HG03565 (cell line): ENCODE measurements around the gene CREB5.

Source experiments
- ATAC-seq: cut with Tn5 transposase; IDR thresholded peaks from one replicate; pipeline ENCODE4 v1.9.1; 2021; ENCODE audit warnings: mild to moderate bottlenecking, moderate library complexity; ENCODE audit not compliant: unreplicated experiment

Gene CREB5

DNA sequence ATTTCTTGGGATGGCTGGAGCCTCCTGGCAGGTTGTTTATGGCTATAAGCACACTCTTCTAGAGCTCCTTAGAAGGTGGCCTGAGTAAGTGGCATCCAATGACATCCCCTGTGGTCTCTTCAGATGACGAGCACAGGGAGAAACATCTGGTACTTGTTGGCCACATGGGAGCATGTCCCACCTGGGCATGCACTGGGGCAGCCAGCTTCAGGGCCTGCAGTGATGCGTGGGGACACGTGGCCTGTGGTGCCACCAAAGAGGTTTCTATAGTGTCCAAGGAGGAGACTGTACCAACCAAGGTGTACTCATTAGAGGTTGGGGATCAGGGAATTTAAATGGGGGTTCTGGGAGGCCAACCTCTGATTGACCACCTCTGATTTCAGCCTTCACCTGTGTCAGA, 420.4 kb downstream of the CREB5 start:
- no peak for ATAC-seq

DNA sequence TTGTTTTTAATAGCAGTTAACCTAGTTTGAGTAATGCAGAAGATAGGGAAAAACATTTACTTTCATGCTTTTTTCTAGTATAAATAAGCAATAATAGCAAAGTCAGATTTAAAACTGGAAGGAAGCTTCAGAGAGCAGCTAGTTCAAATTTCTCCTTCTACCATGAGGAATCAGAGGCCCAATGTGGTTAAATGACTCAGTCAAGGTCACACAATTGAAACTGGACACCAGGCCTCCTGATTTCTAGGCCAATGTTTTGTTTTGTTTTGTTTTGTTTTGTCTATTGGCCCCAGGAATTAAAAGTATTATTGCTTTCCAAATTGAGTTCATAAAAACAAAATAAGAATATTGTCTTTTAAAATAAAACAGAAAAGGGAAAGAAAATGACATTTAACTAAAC, 423.5 kb downstream of the CREB5 start:
- ATAC-seq, result no peak

DNA sequence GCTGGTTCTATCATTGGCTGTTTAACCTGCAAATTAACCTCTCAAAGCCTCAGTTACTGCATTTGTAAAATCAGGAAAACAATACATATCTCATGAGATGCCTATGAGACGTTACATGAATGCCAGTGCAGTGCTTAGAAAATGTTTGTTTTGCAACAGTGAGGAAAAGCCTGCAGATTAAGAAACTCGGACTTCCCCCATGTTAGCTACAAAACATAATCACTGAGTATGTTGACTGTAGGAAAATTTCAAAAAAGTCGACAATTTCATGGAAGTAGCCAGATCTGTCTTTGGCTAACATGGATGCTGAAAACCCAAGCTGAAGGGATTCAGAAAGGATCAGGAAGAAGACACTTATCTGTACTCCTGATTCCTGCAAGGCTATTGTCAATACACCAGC, 424.4 kb downstream of the CREB5 start:
- ATAC-seq, result no peak

DNA sequence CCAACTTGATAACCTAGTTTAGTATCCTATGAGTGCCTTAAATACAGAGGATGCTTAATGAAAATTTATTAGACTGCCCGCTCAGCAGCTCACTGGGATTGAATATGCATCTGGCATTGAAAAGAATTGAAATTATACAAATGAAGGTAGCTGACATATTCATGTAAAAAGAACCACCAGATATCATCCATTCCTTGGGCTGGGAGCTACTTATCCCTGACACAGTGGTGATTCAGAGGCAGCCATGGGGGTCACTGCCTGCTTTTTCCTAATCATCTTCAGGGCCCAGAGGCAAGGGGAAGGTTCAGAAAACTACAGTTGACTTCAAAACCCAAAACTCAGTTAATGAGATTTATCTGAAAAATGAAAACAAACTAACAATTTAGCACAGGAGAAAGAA, 424.9 kb downstream of the CREB5 start:
- ATAC-seq, result no peak

- ATAC-seq, result no peak
Observed at GRCh38 chr7:28840592-28840995, 428.3 kb downstream of the CREB5 start.

GRCh38 chr7:28841766-28842165, 429.4 kb downstream of the CREB5 start:
- no peak for ATAC-seq

DNA sequence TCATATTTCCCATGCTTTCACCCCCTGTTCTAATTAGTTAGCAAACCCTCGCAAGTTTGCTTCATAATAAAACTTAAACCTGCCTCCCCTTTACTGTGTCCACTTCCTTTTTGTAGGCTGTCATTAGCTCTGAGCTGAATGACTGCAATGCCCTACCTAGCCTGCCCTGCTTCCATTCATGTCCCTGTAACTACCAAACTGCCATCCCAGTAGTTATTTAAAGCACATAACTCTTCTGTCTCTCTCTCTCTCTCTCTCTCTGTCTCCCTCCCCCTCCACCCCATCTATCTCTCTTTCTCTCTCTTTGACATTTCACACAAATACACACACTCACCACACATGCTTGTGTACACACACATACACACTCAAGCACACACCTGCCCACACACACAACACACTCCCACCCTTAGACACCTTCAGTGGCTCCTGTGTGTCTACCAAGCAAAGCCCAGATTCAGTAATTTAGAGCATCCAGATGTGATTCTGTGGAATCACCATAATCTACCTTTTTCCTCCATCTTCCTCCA, 430.5 kb downstream of the CREB5 start:
- no peak for ATAC-seq

GRCh38 chr7:28845106-28845505, 432.8 kb downstream of the CREB5 start:
- ATAC-seq, result no peak

GRCh38 chr7:28847176-28847575, 434.9 kb downstream of the CREB5 start:
- ATAC-seq, result no peak

DNA sequence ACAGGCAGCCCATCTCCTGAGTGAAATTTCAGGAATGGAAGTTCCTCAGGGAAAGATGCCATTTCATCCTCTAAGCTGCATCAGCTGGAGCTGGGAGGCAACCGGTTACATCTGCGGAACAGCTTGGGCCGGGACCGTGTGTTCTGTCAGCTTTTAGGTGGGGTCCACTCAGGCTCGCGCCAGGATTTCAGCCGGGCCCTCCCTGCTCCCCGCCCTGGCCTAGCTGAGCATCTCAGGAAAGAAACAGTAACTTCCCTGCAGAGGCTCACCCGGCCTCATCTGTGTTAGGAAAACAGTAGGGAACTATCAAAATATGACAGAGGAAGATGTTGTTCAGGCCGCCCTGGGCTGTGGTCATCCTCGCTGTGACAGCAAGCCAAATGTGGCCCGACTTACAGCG, 435.4 kb downstream of the CREB5 start:
- ATAC-seq, result no peak

DNA sequence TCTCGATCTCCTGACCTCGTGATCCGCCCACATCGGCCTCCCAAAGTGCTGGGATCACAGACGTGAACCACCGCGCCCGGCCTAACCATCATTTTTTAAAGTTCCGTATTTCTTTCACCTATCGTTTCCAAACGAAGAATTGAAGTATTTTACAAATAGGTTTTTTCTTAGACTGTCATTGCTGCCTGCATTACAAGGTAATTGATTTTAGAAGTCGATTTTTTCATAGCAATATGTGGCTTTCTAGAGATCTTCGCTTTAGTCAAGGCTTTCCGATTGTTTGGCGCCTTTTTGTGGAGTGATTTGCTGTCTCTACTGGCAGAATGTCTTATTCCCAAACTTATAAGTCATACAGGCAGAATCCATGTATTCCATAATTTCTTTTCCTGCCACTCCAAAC, 436.6 kb downstream of the CREB5 start:
- ATAC-seq, result no peak

DNA sequence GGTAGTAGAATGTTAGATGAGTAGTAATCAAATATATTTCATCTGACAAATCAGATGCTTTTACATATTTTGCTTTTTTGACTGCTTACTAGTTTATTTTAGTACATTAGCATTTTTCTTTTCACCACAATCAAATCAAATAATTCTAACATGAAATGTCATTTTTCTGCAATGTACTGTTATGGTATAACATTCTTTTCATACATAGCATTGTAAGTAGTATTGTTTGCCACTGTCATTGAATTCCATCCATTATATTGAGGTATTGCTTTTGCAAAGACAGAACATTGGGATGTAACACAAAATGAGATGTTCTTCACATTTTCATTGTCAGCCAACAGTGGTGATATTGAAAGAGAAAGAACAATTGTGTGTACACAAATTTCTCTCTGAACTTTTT, 438.4 kb downstream of the CREB5 start:
- ATAC-seq, result no peak

GRCh38 chr7:28853150-28853549, 440.8 kb downstream of the CREB5 start:
- ATAC-seq, result no peak

GRCh38 chr7:28853834-28854749, 441.8 kb downstream of the CREB5 start:
- ATAC-seq, result peak; percentile 94

DNA sequence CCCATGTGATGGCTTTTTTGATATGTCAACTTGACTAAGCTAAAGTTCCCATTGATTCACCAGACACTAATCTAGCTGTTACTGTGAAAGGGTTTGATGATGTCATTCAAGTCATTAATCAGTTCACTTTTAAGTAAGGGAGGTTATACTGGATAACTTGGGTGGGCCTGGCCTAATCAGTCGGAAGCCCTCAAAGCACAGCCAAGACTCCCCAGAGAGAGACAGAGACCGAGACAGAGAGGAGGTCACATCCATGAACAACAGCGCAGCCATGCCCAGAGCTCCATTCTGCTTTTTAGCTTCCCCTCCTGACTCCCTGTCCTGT, 442.4 kb downstream of the CREB5 start:
- no peak for ATAC-seq

GRCh38 chr7:28855538-28856217, 443.4 kb downstream of the CREB5 start:
- no peak for ATAC-seq

GRCh38 chr7:28856656-28857055, 444.3 kb downstream of the CREB5 start:
- ATAC-seq, result no peak

GRCh38 chr7:28858206-28858605, 445.9 kb downstream of the CREB5 start:
- no peak for ATAC-seq

DNA sequence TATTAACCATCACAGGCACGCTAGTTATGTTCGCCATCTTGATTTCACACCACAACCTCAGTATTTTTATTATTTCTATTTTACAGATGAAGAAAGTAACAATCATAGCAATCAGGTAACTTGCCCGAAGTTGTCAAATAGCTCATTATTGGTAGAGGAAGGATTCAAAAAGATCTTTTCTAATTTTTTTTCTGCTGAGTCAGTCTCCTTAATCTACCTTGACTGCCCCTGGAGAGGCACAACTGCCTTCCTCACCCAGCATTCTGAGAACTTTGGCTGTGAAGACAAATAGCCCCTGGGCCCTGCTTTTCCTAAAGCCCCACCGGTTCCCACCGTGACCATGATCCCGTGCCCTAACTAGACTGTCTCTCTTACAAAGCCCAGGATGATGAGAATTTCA, 446.6 kb downstream of the CREB5 start:
- no peak for ATAC-seq

DNA sequence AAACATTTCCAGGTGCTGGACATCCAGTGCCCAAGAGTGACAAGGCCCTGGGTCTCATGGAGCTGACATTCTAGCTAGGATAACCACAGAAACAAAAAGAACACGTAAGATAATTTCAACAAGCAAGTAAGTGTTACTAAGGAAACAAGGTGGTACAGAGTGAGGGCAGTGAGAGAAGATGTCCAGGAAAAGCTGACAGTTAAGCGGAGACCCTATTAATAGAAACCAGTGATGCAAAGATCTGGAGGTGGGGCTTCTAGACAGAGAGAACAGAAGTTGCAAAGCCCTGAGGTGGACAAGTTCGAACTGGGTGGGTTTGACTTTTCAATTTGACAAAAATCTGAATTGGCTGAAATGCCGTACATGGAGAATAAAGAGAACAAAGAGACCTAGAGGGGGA, 449.5 kb downstream of the CREB5 start:
- no peak for ATAC-seq

GRCh38 chr7:28862595-28863272, 450.4 kb downstream of the CREB5 start:
- ATAC-seq, result no peak
